ENCODE results near the gene PTPRF.

PTPRF gene

DNA sequence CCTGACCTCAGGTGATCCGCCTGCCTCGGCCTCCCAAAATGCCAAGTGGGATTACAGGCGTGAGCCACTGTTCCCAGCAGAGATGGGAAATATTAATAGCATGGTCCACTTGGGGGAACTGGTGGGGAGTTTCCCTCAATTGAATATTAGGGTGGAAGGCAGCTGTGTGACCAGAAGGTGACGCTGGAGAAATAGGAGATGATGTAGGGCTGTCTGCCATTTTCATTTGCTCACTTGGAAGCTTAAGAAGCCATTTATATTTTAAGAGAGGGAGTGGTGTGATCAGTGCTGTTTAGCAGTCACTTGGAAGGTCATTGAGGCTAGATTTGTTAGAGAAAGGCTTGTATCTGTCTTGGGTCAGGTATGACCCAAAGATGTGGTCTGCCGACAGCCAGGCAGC lies 139.2 kb downstream of the PTPRF start:
- DNase-seq (ENCODE audit: low spot score), result no peak

DNA sequence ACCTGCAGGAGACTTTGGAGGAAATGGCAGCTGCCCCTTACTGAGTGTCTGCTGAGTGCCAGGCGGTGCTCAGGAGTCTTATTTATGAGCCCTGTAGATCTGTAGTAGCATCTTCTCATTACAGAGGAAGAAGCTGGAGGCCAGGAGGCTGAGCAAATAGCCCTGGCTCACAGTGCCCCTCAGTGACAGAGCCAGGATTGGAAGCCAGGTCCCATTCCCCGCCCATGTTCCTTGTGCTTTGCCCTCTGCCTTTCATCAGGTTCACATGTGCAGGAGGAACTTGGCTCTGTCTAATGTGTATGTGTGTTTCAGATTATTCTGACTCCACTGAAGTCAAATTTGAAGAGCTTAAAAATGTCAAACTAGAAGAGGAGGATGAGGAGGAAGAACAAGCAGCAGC lies 140.5 kb downstream of the PTPRF start:
- no peak for DNase-seq (ENCODE audit: low spot score)

DNA sequence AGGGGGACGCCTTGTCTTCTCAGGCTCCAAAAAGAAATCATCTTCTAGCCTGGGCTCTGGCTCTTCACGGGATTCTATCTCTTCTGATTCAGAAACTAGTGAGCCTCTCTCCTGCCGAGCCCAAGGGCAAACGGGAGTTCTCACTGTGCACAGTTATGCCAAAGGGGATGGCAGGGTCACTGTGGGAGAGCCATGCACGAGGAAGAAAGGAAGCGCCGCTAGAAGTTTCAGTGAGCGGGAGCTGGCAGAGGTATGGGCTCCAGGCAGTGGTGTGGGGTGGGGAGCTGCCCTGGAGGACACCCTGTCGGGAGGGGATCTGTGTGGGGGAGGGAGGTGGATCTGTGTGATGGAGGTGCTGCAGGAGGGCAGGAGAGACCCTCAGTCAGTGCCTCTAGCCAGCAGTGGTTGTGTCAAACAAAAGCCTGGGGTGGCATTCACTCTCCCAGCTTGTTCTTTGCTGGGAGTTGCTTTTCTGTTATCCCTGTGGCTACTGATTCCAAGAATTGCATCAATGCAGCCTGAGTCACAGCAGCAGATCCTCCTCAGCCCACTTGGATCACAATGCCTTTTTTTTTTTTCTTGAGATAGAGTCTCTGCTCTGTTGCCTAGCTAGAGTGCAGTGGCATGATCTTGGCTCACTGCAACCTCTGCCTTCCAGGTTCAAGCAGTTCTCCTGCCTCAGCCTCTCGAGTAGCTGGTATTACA lies 141.1 kb downstream of the PTPRF start:
- no peak for DNase-seq (ENCODE audit: low spot score)

DNA sequence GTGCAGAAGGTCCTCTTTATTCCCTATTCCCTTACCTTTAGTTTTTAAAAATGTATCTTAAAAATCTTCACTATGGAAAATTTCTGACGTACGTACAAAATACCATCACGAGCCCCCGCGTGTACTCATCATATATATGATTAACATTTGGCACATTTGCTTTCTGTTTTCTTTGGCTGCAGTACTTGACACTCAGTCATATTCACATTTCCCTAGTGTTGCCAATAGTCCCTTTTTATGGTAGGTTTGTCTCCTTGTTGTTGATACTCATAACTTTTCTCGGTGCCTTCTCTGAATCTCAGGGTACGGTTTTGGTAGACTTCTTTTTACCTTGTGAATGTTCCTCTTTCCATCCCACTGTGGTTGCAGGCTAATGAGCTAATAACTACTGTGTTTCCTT lies 142.6 kb downstream of the PTPRF start:
- DNase-seq (ENCODE audit: low spot score), result no peak

Data from germinal center (tissue), 1 donor.